HG03066 (cell line): ENCODE measurements around the gene CAPN13.

Experiments used
- ATAC-seq: cut with Tn5 transposase; IDR thresholded peaks from one replicate; pipeline ENCODE4 v1.9.1; 2021; ENCODE audit warnings: low read depth; ENCODE audit not compliant: unreplicated experiment

CAPN13 gene

DNA sequence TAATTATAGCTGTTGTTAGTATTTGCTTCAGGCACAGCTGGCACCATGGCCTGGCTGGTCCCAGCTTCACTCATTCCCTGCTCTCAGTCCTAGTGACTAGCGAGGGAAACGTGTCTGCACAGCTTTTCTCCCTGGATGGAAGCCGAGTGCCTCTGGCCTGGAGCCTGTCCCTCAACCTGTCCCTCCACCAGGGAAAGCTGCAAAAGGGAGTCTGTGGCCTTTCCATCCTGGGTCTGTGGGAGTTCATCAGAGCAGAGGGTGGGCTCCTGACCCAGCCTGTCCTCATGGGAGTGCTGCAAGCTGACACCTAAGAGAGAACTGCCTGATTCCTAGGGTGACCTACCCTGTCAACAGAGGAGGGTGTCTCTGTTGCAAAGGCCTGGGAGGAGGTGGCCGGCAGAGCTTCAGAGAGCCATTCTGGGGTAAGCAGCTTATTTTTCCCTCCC lies 118.3 kb downstream of the CAPN13 start:
- no peak for ATAC-seq

GRCh38 chr2:30686669-30687068 lies 120.6 kb downstream of the CAPN13 start:
- ATAC-seq: no peak

- ATAC-seq: no peak
These were observed 121.2 kb downstream of the CAPN13 start for GRCh38 chr2:30686000-30686399.

DNA sequence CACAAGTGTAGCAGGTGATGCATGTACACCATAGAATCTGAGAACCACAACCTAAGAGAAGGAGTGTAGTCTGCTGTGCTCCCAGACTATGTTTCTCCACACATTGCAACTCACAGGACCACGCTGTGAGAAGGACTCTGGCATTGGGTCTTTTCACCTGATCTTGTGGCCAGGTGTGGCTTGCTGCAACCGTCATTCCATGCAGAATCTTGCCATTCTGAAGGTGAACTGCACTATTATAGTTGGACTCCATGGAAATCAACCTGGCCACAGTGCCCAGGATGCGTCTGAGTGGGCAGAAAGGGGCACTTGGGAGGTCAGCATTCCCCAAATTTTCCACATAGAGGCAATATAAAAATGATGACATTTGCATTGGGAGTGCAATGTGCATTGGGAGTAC lies 122.2 kb downstream of the CAPN13 start:
- no peak for ATAC-seq

GRCh38 chr2:30684516-30684915 lies 122.7 kb downstream of the CAPN13 start:
- no peak for ATAC-seq

DNA sequence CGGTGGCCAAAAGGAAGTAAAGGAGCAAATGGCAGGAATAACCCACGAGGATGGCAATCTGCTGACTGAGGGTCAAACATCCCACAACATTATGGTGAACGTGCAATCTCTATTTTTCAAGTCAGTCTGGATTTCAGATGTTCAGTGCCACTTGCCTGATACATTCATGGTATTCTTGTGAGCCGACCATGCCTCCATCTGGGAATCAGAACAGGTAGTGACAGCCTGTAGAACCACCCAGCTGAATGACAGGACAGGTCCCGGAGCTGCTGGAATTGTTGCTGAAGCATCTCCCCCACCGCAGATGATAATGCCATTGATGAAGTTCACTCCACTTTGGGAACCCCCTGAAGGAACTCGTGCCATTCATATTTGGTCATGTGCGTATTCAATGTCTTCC lies 123.2 kb downstream of the CAPN13 start:
- no peak for ATAC-seq

DNA sequence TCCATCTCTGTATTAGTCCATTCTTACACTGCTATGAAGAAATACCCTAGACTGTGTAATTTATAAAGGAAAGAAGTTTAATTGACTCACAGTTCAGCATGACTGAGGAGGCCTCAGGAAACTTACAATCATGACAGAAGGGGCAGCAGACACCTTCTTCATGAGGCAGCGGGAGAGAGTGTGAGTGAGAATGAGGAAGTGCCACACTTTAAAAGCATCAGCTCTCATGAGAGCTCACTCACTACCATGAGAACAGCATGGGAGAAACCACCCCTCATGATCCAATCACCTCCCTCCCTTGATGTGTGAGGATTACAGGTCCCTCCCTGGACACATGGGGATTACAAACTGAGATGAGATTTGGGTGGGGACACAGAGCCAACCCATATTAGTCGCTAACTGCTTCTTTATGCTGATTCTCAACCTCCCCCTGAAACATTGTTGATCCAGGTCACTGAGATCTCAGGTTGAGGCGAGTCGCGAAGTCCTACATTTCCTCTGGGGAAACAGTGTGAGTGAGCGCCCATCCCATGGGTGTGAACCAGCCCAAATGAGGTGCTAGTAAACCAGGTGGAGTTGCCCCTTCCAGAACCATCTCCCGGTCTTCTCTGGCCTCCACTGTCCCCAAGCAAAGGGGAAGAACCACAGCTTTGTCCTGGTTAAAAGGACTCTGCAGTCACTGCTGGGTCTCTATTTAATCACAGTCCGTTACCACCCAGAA lies 123.8 kb downstream of the CAPN13 start:
- ATAC-seq: no peak

GRCh38 chr2:30681022-30681421 lies 126.2 kb downstream of the CAPN13 start:
- no peak for ATAC-seq

GRCh38 chr2:30680121-30680520 lies 127.1 kb downstream of the CAPN13 start:
- no peak for ATAC-seq

GRCh38 chr2:30679426-30680088 lies 127.7 kb downstream of the CAPN13 start:
- no peak for ATAC-seq

GRCh38 chr2:30678410-30679137 lies 128.7 kb downstream of the CAPN13 start:
- no peak for ATAC-seq

- no peak for ATAC-seq
These were observed 129.3 kb downstream of the CAPN13 start for GRCh38 chr2:30677861-30678385.

GRCh38 chr2:30677231-30677630 lies 130.0 kb downstream of the CAPN13 start:
- ATAC-seq: no peak

DNA sequence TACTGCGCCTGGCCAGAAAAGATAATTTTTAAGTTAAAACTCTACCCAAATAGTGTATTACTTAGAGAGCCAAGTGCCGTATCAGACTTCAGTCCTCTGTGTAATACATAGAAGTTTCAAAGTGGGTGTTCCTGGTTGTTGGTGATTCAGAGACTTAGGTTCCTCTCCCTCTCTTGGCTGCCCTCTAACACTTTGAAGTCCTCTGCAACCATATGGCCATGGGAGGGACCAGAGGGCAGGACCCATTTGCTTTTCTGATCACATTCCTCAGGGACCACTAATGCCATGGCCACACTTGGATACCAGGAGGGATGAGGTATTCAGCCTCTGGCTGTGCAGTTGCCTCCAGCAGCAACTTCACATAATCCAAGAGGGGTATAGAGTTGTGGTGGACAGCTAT lies 131.5 kb downstream of the CAPN13 start:
- no peak for ATAC-seq

- no peak for ATAC-seq
These were observed 134.1 kb downstream of the CAPN13 start for GRCh38 chr2:30673127-30673526.
